ENCODE measurements around the gene PRSS2.

Gene PRSS2

DNA sequence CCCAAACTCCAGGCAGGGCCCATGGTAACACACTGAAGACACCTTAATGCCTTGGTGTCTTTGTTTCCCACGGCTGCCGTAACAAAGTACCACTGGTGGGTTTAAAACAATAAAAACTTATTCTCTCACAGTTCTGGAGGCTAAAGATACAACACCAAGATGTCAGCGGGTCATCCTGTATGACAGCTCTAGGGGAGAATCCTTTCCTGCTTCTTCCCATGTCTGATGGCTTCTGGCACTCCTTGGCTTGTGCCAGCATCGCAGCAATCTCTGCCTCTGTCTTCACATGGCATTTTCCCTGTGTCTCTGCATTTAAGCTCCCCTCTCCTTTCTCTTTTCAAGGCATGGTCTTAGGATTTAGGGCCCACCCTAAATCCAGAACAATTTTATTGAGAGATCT, 33.1 kb downstream of the PRSS2 start:
- no peak for DNase-seq

- peak; percentile 54 for DNase-seq
These were observed 34.0 kb downstream of the PRSS2 start for GRCh38 chr7:142804728-142805207.

DNA sequence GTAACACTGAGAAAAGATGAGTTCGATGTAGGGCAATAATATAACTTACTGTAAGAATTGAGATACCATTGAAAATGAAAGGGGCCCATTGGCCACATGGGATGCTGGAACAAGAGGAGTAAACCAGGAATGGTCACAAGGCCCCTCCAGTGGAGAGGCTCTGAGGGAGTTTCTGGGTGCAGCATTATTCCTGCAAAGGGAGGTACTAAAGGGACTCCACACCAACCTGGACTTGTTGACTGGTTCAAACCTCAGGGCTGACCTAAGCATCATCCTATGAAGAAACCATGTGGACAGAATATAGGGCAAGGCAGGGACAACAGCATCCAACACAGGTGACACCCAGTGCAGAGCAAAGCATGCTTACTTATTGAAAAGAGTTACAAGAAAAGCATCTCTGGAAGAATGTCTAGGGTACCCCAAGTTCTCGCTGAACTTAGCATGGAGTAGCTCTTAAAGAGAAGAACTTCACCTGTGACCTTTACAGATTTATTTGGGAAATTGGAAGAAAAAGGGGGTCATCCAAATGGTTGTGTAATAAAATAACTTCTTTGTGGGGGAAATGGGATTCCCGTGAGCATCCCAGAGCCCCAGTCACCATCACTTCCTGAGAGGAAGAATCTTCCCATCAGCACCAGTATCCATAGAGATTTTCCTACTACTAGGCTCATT, 34.7 kb downstream of the PRSS2 start:
- no peak for DNase-seq

DNA sequence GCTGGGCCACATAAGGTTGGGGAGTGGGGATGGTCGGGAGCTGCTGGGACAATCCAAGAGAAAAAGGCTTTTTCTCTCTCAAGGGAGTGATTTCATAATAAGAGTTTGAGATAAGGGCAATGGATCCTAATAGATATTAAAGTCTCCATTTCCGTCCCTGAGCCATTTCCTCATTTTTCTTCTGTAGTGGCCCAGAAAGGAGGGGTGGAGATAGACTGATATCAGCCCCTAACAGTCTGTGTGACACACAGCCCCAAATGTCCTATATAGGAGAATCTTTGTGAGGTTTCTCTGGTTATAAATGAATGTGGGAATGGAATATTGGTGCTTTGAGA, 35.2 kb downstream of the PRSS2 start:
- no peak for DNase-seq

GRCh38 chr7:142806957-142807356, 36.2 kb downstream of the PRSS2 start:
- no peak for DNase-seq

- DNase-seq: peak; percentile 47
These were observed 37.2 kb downstream of the PRSS2 start for GRCh38 chr7:142807855-142808460.

DNA sequence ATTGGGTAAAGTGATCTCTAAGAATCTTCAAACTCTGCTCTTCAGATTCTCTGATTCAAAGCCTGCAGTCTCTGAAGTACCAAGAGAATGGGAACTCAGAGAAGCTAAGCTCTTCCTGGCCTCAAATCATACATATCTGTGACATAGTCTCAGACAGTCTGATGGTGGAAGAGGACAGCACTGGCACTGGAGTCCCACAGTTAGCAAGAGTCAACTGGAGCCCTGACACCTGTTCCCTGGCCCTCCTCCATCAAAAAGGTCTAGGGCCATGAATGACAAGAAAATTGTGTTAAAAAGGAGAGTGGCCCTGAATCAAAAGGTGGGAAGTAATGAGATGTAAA, 37.7 kb downstream of the PRSS2 start:
- no peak for DNase-seq

GRCh38 chr7:142808802-142809583, 38.2 kb downstream of the PRSS2 start:
- peak; percentile 97 for DNase-seq

DNA sequence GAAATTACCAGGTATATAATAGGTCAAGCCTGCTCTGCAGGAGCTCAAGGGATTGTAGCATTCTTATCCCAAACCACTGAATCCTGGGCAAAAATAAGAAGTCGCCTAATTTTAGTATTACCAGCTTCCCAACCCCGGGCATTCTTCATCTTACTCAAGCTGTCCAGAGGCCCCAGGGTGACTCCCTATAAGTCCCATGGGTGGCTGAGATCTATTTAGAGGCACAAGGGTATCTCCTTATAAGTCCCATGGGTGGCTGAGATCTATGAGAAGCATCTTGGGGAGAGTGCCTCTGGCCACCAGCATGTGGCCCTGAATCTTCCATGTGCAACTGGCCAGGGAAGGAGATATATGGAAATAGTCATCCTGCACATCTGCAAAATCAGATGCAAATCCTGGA, 38.9 kb downstream of the PRSS2 start:
- no peak for DNase-seq

- peak; percentile 46 for DNase-seq
These were observed 40.5 kb downstream of the PRSS2 start for GRCh38 chr7:142811154-142811737.

- no peak for DNase-seq
These were observed 41.9 kb downstream of the PRSS2 start for GRCh38 chr7:142812437-142813215.

DNA sequence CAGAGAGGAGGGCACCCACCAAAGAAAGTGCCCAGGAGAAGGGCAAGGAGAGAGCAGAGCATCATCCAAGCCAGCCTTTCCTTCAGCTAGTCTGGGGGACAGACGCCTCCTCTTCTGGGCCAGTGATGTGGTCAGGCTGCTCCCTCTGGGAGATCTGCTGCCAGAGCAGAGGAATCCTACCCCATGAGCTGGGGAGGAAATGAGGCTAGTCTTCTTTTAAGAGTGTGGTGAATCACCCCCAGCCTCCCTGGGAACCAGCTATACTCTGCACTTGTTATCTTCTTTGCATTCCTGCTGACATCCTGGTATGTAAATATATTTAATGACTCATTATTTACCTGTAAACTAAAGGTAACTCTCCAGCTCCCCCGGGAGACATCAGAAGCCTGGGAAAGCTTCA, 42.5 kb downstream of the PRSS2 start:
- DNase-seq: no peak

GRCh38 chr7:142813699-142814098, 42.9 kb downstream of the PRSS2 start:
- no peak for DNase-seq

DNA sequence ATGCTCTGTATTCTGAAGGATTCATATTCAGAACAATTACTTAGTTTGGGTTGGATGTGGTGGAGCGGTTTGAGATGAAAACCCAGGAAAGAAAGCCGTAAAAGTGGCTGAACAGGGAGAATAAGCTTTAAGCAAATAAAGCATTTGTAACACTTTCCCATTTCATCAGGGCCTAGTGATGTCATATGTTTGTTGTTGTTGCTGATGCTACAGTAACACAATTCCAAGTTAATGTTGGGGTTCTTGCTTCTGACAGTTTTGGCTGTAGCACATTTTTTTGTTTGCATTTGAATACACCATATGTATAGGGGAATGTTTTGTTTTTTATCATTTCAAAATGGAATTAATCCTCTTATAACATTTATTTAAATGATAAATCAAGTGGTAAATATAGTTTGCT, 43.7 kb downstream of the PRSS2 start:
- DNase-seq: no peak

DNA sequence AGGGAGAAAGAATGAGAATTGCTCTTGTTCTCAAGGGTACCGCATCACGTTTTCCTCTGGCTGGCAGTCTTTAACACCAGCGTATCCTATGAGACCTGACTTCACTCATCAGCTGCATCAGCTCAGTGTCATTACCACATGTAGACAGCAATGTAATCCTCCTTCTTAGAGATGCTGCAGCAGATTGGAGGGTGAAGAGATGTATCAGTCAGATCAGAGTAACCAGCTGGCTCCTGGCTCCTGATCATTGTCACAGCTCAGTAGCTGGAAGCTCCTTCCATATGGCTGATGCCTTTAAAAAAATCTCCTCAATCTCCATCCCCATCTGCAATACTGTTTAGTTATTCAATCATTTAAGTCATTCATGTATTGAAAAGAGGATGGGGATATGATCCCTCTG, 44.4 kb downstream of the PRSS2 start:
- DNase-seq: no peak

GRCh38 chr7:142817506-142817905, 46.7 kb downstream of the PRSS2 start:
- DNase-seq: no peak

DNA sequence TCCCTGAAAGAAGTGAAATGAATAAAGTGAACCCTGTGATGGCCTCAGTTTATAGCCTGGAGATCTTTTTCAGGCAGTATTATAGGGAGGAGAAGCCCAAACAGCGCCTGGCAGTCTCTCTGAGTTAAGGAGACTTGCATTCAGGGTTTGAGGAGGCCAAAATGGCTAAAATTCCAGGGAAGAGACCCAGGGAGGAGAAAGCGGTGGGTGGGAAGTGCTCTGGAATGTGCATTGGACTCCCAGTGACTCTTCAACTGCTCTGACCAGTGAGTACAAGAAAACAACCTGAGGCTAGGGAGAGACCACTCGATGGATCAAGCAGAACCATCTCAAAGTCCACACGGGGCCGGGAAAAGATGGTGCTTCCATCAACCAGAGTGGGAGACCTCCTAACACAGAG, 48.8 kb downstream of the PRSS2 start:
- DNase-seq: no peak

DNA sequence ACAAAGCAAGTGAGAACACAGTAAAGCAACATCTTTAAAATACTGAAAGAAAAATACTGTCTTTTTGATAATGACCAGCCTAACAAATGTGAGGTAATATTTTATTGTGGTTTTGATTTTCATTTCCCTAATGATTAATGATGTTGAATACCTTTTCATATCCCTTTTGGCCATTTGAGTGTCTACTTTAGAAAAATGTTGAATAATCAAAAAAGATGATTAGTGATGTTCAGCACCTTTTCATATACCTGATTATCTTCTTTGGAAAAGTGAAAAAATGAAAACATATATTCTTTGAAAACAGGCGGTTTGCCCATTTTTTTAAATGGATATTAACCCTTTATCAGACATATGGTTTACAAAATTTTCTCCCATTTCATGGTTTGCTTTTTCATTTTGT, 51.9 kb downstream of the PRSS2 start:
- no peak for DNase-seq
